Neuron (in vitro differentiated cells): Measurements from ENCODE around the gene C5orf58.
"Not testable (repeated sequence)": the region's sequence is repeated elsewhere in the genome, so short reads cannot be mapped to it uniquely, and the experiment has no call there.

Experiments used
- H2AFZ ChIP-seq: one replicate; pipeline ENCODE4 v1.6.1; 2013; ENCODE audit warnings: low read depth, mild to moderate bottlenecking, inconsistent platforms, low read length, moderate library complexity
- H3K27me3 ChIP-seq: one replicate; pipeline ENCODE4 v1.6.1; 2013; ENCODE audit warnings: low read length; ENCODE audit not compliant: insufficient read depth
- H3K36me3 ChIP-seq: one replicate; pipeline ENCODE4 v1.6.1; 2013; ENCODE audit warnings: low read length; ENCODE audit not compliant: insufficient read depth
- H3K4me1 ChIP-seq: one replicate; pipeline ENCODE4 v1.6.1; 2013; ENCODE audit warnings: low read length; ENCODE audit not compliant: insufficient read depth
- H3K4me3 ChIP-seq: 2 replicates; pipeline ENCODE4 v1.5.1; 2013; ENCODE audit warnings: mild to moderate bottlenecking, low read length, moderate library complexity
- H3K9me3 ChIP-seq: one replicate; pipeline ENCODE4 v1.6.1; 2013; ENCODE audit warnings: low read length

C5orf58 gene

DNA sequence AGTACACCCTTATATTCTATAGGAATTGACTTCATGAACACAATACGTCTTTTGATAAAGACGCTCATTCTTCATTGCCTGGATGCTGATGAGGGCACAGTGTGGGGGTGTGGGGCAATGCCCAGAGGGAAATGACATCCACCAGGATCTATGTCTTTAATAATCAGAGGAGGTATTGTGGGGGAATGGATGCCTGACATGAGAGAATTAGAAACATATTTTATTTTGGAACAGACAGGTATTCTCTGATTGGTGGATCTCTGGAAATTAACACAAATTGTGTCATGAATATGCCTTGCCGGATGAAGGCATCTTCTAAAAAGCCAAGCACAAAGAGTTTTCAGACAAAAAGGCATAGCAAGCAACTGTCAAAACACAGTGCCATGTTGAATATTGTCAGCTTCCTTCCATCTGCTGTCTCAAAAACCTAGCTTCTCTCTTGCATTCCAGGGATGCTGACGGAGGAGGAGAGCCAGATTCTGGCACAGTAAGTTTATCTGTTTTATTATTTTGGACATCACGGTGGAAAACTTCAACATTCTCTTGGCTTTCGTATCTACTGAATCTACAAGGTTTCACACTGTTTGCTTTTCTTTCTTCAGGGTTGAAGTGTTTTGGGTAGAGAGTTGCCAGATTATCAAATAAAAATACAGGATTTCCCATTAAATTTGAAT is 3.9 kb upstream of the C5orf58 start:
- Histone ChIP-seq H3K27me3 (no peaks in the 10 kb centered on the region), H3K4me1 (no peaks in the 10 kb centered on the region), H3K36me3 (no peaks in the 10 kb centered on the region), H3K4me3 (no peak overlapping the region), H2AFZ (no peak overlapping the region), H3K9me3 (no peaks in the 10 kb centered on the region)

DNA sequence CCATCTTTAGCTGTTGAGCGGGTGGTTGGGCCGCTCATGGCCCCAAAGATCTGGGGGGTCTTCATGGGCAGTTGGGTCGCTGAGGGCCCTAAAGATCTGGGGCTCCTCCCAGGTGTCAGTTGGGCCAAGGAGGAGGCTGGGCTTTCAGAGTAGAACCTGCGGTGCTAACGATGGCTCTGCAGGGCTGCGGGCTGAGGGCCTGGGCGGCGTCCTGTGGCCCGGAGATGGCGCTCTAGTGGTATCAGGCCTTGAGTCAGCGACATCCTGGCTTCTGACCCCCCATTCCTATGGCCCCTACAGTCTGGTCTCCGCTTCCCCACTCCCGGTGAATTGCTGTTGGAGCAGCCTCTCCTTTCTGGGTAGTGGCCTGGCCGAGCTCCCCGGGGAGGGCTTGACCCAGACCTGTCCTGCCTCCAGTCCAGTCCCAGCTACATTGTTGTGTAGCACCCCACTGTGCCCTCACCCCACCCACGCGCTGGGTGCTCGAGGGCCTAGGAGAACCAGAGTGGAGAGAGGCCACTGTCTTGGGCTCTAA is 640 bp downstream of the C5orf58 start:
- Histone ChIP-seq H3K4me1 (no peaks in the 10 kb centered on the region), H3K36me3 (no peaks in the 10 kb centered on the region), H3K27me3 (no peaks in the 10 kb centered on the region), H3K4me3 (no peak overlapping the region), H2AFZ (no peak overlapping the region), H3K9me3 (no peaks in the 10 kb centered on the region)

DNA sequence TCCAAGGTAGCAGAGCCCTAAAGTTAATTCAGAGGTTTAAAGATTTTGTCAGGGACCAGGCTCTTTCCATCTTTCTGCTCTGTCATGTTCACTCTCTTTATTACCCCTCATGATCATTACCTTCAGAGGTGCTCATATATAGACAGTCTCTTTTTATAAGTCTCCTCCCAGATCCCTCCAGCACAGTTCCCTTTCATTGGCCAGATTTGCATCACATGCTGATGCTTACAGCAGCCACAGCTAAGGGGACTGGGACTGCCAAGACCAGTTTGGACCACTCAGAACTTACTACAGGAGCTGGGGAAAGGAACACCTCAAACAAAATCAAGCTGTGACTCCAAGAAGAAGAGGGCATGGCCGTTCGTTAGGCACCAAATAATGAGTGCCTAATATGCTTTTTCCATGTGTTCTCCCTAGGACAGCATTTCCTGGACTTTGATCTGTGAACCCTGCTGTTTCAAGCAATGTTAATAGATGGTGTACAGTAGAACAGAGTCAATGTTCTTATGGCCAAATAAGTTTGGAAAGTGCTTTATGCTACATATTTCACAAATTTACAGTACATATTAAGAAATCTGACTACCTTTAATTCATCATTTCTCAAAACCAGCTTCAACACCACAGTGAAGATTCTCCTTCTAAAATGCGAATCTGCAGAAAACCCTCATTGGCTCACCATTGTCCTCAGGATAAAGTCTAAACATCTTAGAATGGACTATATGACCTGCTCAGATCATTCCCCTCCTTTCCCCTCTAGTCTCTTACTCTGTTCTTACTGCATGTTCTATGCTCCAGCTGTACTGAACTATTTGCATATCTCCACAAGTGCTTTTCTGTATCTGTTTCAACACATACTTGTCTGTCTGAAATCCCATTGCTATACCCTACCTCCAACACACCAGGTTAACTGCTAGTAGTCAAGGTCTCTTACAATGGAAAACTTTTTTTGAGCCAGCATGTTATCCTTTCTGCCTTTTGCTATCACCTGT is 3.4 kb downstream of the C5orf58 start:
- Histone ChIP-seq H2AFZ (no peak overlapping the region), H3K9me3 (no peaks in the 10 kb centered on the region), H3K4me3 (no peak overlapping the region), H3K27me3 (no peaks in the 10 kb centered on the region), H3K36me3 (no peaks in the 10 kb centered on the region), H3K4me1 (no peaks in the 10 kb centered on the region)

DNA sequence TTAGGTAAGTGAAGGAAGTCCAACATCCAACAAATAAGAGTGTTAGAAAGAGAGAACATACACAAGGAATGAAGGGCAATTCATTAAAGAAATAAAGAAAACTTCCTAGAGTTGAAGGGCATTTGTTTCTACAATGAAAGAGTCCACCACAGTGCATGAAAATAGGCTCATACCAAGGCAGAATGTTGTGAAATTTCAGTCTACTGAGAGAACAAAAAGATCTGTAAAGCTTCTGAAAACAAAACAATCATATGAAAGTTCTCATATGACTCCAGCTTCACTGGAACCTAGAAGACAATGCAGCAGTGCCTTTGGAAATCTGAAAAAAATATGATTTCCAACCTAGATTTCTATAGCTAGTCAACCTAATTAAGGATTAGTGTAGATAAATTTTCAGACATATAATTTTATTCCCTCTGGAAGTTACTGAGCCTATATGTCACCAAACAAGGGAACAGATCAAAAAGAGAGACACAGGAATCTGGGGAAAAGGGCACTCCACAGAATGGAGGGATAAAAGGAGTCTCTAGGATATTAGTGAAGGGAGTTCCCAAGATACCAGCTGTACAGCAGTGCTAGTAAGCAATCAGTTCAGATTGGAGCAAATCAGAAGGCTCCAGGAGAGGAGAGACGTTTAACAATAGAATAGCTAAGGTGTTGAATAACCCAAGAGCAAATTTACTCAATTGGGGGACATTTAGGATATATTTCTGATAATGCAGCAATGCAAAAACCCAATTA is 5.8 kb downstream of the C5orf58 start:
- H3K36me3 ChIP-seq: no peaks in the 10 kb centered on the region
- no peaks in the 10 kb centered on the region for H3K9me3 ChIP-seq
- no peaks in the 10 kb centered on the region for H3K27me3 ChIP-seq
- H2AFZ ChIP-seq: no peak overlapping the region
- no peak overlapping the region for H3K4me3 ChIP-seq
- no peaks in the 10 kb centered on the region for H3K4me1 ChIP-seq

DNA sequence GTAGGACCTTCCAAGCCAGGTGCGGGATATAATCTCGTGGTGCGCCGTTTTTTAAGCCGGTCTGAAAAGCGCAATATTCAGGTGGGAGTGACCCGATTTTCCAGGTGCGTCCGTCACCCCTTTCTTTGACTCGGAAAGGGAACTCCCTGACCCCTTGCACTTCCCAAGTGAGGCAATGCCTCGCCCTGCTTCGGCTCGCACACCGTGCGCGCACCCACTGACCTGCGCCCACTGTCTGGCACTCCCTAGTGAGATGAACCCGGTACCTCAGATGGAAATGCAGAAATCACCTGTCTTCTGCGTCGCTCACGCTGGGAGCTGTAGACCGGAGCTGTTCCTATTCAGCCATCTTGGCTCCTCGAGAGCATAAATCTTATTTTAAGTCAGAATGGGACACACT is 12.7 kb downstream of the C5orf58 start:
- not testable (repeated sequence) for H2AFZ ChIP-seq, H3K4me1 ChIP-seq, H3K27me3 ChIP-seq, H3K9me3 ChIP-seq, H3K4me3 ChIP-seq, H3K36me3 ChIP-seq

DNA sequence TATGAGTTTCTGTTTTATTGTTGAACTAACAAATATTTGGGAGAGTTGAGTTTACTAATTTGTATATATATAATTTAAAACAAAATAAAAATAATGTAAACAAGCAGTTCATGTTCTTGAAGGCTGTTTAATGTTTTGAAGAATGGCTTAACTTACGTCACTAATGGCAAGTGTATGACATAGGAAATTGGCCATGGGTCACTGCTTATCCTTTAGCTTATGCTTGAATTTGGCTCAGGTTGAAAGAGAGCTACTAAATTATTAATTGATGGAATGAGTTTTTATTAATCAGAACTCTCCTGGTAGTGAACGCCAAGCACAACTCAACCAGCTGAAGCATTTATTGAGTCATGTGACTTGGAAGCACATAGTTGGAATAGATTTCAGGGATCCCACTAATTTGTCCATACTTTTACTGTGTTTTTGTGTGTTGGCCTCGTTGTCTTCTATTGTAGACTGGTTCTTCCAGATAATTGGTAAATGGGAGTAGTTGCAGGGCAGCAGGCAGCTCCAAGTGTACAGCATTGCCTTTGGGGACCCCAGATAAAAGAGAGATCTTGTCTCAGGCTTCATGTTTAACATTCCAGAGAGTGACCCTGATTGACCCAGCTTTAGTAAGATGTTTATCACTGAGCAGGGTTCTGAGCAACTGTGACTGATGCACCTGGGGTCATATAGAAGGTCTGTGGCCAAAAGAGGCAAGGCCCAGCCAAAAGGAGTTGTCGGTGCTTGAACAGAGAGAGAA is 13.5 kb downstream of the C5orf58 start:
- Histone ChIP-seq H3K36me3 (no peaks in the 10 kb centered on the region), H3K9me3 (no peaks in the 10 kb centered on the region), H3K27me3 (no peaks in the 10 kb centered on the region), H3K4me1 (no peaks in the 10 kb centered on the region), H3K4me3 (no peak overlapping the region), H2AFZ (no peak overlapping the region)

DNA sequence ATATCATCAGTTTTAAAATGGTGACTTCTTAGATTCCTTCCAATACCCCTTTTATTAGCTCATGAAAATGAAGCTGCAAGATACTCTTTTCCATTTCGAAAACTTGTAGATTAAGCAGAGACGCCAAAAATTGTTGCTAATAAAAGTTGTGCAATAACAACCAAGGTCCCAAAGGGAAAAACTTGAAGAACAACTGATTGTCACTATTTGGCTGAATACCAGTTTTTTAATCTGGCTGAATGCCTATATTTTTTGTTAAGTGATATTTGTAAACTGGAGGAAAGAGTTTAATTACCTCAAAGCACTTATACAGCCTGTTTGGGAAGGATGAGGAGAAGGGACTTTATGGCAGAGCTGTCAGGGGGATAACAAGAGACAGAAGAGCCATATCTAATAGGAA is 14.6 kb downstream of the C5orf58 start:
- Histone ChIP-seq H2AFZ (no peak overlapping the region), H3K27me3 (no peaks in the 10 kb centered on the region), H3K36me3 (no peaks in the 10 kb centered on the region), H3K4me3 (no peak overlapping the region), H3K9me3 (no peaks in the 10 kb centered on the region), H3K4me1 (no peaks in the 10 kb centered on the region)

DNA sequence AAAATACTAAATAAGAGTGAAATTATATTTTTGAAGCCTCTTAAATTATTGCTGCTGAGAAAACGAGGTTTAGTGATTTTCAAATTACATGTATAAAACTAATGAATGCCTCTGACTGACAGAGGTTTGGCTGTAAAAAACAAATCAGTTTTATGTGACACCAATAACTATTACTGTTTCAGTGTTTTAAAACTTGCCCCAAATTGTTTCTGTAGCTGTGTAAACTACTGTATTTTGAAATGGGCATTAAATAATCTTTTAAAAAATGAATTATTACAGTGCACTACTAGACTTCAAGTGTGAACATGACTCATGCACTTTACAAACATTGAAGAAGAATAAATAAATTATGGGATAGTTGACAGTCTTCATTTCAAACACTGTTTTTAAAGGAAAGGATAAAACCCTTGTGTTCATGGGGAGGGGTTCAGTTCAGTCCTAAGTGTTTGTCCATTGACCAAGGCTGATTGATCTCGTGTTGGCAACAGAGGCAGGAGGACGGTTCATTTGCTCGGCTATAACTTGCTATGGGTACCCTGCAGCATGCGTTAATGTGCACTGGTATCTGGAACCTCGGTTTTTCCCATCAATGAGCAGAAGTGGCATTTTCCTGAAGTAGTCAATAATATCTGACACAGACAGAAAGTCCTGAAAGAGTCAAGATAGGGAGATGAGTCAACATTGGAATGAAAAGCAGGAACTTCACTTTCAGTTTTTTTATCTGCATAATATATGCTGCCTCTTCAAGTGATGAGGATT is 15.6 kb downstream of the C5orf58 start:
- Histone ChIP-seq H3K4me3 (no peak overlapping the region), H3K27me3 (no peaks in the 10 kb centered on the region), H2AFZ (no peak overlapping the region), H3K36me3 (no peaks in the 10 kb centered on the region), H3K9me3 (no peaks in the 10 kb centered on the region), H3K4me1 (no peaks in the 10 kb centered on the region)

DNA sequence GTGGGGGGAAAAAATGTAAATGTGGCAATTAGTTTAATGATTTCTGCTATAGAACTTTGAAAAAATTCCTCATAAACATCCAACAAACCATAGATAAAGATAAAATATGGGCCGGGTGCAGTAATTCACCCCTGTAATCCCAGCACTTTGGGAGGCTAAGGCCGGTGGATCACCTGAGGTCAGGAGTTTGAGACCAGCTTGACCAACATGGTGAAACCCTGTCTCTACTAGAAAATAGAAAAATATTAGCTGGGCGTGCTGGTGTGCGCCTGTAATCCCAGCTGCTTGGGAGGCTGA is 16.1 kb downstream of the C5orf58 start:
- not testable (repeated sequence) for H3K9me3 ChIP-seq, H3K27me3 ChIP-seq, H3K4me1 ChIP-seq, H3K4me3 ChIP-seq, H3K36me3 ChIP-seq, H2AFZ ChIP-seq

DNA sequence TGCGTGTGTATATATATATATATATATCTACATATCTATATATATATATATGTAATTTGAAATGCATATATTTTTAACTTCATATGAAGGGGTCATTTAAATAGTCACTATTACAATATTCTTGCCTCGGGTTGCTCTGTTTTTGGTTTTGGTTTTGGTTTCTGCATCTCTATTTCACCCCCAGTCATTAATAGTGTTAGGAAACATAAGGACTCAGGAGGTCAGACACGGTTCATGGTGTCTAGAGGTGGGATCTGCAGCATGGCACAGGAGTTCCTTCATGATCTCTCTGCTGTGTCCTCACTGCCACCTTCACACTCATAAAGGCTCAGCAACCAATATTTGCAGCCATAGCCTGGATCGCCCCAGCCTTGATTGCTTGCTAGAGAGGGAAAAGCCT is 16.6 kb downstream of the C5orf58 start:
- Histone ChIP-seq H3K9me3 (no peaks in the 10 kb centered on the region), H3K36me3 (no peaks in the 10 kb centered on the region), H3K27me3 (no peaks in the 10 kb centered on the region), H3K4me3 (no peak overlapping the region), H3K4me1 (no peaks in the 10 kb centered on the region), H2AFZ (no peak overlapping the region)

DNA sequence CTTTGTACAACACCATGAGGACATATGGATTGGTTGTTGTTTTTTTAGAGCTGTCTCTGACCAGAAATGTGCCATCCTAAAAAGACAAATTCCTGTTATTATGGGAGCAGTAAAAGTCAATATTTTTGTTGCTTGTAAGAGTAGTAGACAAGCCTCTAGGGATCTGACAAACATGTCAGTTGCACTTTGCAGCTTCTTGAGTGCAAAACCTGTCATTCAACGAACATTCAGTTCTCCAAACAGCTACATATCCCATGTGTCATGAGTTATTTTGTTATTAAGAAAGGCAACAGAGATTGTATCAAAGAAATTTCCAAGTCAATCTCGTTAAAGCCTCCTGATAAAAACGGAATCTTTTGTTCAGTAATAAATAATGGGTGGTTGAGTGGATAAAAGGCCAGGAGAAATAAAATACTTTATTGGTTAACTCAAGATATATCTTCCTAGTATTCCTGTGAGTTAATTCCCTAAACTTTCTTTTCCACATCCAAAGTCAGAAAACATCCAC is 18.1 kb downstream of the C5orf58 start:
- Histone ChIP-seq H3K36me3 (no peaks in the 10 kb centered on the region), H2AFZ (no peak overlapping the region)

DNA sequence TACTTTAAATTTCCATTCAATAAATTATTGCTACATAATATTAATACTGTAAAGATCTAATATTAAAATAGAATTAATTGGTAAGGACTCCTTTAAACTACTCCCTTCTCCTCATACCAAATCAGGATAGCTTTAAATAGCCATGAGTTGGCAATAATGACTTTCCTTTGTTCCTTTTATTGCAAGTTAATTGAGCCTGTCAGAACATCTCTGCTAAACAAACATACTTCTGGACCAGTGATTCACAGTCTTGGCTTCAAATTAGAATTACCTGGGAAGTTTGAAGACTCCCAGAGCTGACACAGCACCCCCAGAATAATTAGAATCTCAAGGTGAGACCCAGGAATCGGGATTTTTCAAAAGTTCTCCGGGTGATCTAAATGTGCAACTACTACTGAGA is 18.7 kb downstream of the C5orf58 start:
- H3K4me1 ChIP-seq: no peaks in the 10 kb centered on the region
- no peaks in the 10 kb centered on the region for H3K27me3 ChIP-seq
- no peak overlapping the region for H3K4me3 ChIP-seq
- H3K36me3 ChIP-seq: no peaks in the 10 kb centered on the region
- H2AFZ ChIP-seq: no peak overlapping the region
- H3K9me3 ChIP-seq: no peaks in the 10 kb centered on the region

More for the DNA sequence above, 18.1 kb downstream of the C5orf58 start:
- no peaks in the 10 kb centered on the region for H3K9me3 ChIP-seq
- no peaks in the 10 kb centered on the region for H3K4me1 ChIP-seq
- H3K27me3 ChIP-seq: no peaks in the 10 kb centered on the region
- no peak overlapping the region for H3K4me3 ChIP-seq
